ENCODE data around the gene ESYT3. TPM values are rescaled to one million over a fixed set of nuclear protein-coding genes. Genes with fewer than 3 reads are reported as not detected.

The ESYT3 gene
- polyA plus RNA-seq, 1 experiment: 0.01 TPM

DNA sequence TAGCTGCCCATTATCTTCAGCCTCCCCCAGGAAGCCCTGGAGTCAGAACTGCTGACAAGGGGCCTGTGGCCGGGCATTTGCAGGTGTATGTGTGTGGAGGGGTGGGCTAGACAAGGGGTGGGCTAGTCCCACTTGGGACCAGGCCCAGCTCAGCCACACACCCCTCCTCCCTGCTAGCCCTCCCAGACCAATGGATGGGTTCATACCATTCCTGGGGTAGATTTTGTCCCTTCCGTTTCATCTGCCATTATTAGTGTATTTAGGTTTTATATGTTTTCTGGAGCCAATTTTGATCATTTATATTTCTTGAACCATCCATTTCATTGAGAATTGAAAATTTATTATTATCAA, 43.9 kb upstream of the ESYT3 start:
- ChIA-PET CTCF (interaction anchor here (0.9 to 3.0 kb wide), 6 partner anchors 25 to 533 kb away, joined by 3 to 17 read pairs (median 5); partner anchors contain the start of gene MRAS), POLR2A (interaction anchor here (0.6 kb wide), 1 partner anchor 45 kb away, joined by 4 read pairs; no protein-coding TSS in a partner anchor)
- Histone ChIP-seq H3K4me3 (ENCODE audit: low read depth, low read length) (no peak overlapping the region), H3K27ac (ENCODE audit: low read depth, low read length) (peak overlapping the region; percentile 84), H3K9me3 (ENCODE audit: control insufficient read depth, insufficient read depth, low read length) (no peaks in the 10 kb centered on the region; the same call in 1 of the 2 replicates), H3K27me3 (ENCODE audit: control insufficient read depth, insufficient read depth, low read length) (no peaks in the 10 kb centered on the region)
- DNase-seq (ENCODE audit: low read depth, low spot score): no peak
- TF ChIP-seq, protein P1, sequence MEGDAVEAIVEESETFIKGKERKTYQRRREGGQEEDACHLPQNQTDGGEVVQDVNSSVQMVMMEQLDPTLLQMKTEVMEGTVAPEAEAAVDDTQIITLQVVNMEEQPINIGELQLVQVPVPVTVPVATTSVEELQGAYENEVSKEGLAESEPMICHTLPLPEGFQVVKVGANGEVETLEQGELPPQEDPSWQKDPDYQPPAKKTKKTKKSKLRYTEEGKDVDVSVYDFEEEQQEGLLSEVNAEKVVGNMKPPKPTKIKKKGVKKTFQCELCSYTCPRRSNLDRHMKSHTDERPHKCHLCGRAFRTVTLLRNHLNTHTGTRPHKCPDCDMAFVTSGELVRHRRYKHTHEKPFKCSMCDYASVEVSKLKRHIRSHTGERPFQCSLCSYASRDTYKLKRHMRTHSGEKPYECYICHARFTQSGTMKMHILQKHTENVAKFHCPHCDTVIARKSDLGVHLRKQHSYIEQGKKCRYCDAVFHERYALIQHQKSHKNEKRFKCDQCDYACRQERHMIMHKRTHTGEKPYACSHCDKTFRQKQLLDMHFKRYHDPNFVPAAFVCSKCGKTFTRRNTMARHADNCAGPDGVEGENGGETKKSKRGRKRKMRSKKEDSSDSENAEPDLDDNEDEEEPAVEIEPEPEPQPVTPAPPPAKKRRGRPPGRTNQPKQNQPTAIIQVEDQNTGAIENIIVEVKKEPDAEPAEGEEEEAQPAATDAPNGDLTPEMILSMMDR (IDR thresholded peaks at IDR 0.05; ENCODE audit: low read depth, low read length): no peak

DNA sequence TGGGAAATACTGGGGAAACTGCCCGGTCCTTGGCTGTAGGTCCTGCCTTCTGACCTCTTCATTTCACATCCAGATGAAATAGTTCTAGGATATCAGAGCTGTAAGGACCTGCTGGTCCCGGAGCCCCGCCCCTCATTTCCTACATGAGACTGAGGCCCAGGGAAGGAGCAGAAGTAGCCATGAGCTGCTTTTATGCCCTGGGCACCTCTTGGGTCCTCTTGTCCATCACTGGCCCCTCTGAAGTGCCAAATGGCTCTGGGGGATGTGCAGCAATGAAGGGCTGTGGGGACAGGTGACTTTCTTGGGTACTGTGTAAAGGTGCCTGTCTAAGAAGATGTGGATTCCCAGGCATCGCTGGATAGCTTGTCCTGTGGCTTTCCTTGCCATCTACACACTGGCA, 40.3 kb upstream of the ESYT3 start:
- H3K9me3 ChIP-seq (ENCODE audit: control insufficient read depth, insufficient read depth, low read length): no peaks in the 10 kb centered on the region
- no peaks in the 10 kb centered on the region for H3K27me3 ChIP-seq (ENCODE audit: control insufficient read depth, insufficient read depth, low read length)
- no peak overlapping the region for H3K27ac ChIP-seq (ENCODE audit: low read depth, low read length)
- no peak for DNase-seq (ENCODE audit: low read depth, low spot score)
- ChIA-PET POLR2A (no interaction called here), CTCF (interaction anchor here (1.8 kb wide), 1 partner anchor 23 kb away, joined by 7 read pairs; no protein-coding TSS in a partner anchor)
- TF ChIP-seq, protein P1 (IDR thresholded peaks at IDR 0.05; ENCODE audit: low read depth, low read length): no peak
- H3K4me3 ChIP-seq (ENCODE audit: low read depth, low read length): no peak overlapping the region

DNA sequence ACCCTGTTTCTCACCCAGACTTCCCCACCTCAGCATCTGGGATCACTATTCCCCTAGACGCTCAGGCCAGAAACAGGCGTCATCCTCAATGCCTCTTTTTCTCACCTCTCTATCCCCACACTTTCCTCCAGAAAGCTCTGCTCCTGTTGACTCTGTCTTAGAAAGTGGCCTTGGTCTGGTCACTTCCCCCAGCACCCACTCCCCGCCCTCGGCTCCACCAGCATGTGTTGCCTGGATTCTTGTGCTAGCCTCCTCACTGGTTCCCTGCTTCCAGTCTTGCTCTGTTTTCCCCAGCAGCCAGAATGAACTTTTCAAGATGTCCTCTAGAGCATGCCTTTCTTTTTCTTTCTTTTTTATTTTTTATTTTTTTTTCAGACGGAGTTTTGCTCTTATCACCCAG, 39.7 kb upstream of the ESYT3 start:
- ChIA-PET CTCF (interaction anchor here (0.6 to 1.8 kb wide), 2 partner anchors 23 to 47 kb away, joined by 4 to 7 read pairs; no protein-coding TSS in a partner anchor), POLR2A (no interaction called here)
- no peak overlapping the region for H3K4me3 ChIP-seq (ENCODE audit: low read depth, low read length)
- no peaks in the 10 kb centered on the region for H3K27me3 ChIP-seq (ENCODE audit: control insufficient read depth, insufficient read depth, low read length)
- no peaks in the 10 kb centered on the region for H3K9me3 ChIP-seq (ENCODE audit: control insufficient read depth, insufficient read depth, low read length)
- TF ChIP-seq, protein P1 (IDR thresholded peaks at IDR 0.05; ENCODE audit: low read depth, low read length): no peak
- DNase-seq (ENCODE audit: low read depth, low spot score): no peak
- H3K27ac ChIP-seq (ENCODE audit: low read depth, low read length): no peak overlapping the region

DNA sequence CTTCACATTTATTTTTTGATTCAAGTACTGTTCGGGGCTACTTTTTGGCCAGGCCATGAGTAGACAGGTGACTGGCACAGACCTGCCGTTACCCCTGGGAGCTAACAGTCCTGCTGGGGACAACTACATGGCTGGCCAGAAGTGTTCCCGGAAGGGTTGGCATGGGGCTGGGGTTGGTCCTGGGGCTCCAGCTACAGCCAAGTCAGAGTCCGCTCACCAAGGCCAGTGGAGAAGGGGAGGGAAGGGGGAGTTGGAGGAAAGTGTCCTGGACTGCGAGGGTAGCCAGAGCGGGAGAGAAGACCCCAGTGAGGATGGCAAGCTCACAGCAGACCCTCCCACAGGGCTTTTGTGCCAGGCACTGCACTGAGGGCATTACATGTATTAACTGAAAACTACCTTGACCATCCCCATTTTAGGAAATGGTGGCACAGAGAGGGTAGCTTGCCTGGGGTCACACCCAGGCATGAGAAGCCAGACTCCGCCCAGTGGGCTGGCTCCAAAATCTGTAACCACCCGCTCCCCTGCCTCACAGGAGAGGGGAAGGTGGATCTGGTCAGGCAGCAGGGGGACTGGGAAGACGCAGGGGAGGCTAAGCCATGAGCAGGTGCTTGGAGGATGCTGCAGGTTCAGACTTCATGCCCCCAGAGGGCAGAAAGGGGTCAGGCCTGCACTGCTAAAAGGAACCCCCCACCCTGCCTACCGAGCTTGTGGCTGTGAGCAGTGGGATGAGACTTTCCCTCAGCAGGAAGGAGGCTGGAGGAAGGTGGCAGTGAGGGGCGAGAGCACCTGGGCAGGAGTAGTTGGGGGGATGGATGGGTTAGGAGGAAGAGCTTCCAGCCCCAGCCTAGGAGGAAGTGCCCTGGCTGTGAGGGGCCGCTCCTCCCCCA, 38.3 kb upstream of the ESYT3 start:
- DNase-seq (ENCODE audit: low read depth, low spot score): no peak
- H3K4me3 ChIP-seq (ENCODE audit: low read depth, low read length): no peak overlapping the region
- POLR2A ChIA-PET: no interaction called here
- TF ChIP-seq, protein P1 (IDR thresholded peaks at IDR 0.05; ENCODE audit: low read depth, low read length): no peak
- no peaks in the 10 kb centered on the region for H3K9me3 ChIP-seq (ENCODE audit: control insufficient read depth, insufficient read depth, low read length)
- CTCF ChIA-PET: interaction anchor here (1.2 kb wide), 1 partner anchor 21 kb away, joined by 8 read pairs; no protein-coding TSS in a partner anchor
- no peaks in the 10 kb centered on the region for H3K27me3 ChIP-seq (ENCODE audit: control insufficient read depth, insufficient read depth, low read length)
- H3K27ac ChIP-seq (ENCODE audit: low read depth, low read length): no peak overlapping the region
